IMR-90 (cell line): ENCODE measurements around the gene SYNPO. TPM values are rescaled to one million over a fixed set of nuclear protein-coding genes. Genes with fewer than 3 reads are reported as not detected.

Source experiments
- ATAC-seq: fragments of 200-7000 bp; cut with Tn5 transposase; 2 replicates; pipeline ENCODE4 v1.9.1; 2020; ENCODE audit warnings: low read depth, mild to moderate bottlenecking, moderate library complexity
- BruUV-seq: library from RNA; stranded (reverse); fragments of 400-500 nt; replicated peaks from 2 replicates; lab custom pipeline; 2021; lab: Mats Ljungman, UMichigan
- CTCF ChIA-PET: fragments of 300-600 bp; formaldehyde crosslinking; extraction: SDS; loops from one replicate; lab custom pipeline; 2021; ENCODE audit warnings: antibody characterized with exemption; lab: Yijun Ruan, JAX
- POLR2A ChIA-PET: fragments of 300-600 bp; sonication (Branson Sonifier 250); formaldehyde crosslinking; loops from one replicate; lab custom pipeline; 2022; ENCODE audit warnings: antibody characterized with exemption; ENCODE audit not compliant: unreplicated experiment; lab: Charles Lee
- DNase-seq: peaks from one replicate; pipeline ENCODE4 v3.0.0; 2013
- H2AFZ ChIP-seq: replicated peaks from 2 replicates; pipeline ENCODE3; 2013; ENCODE audit warnings: low read length, mild to moderate bottlenecking; ENCODE audit not compliant: poor library complexity
- H2AK5ac ChIP-seq: 2 replicates; pipeline ENCODE4 v1.6.1; 2013; ENCODE audit warnings: low read depth, low read length, inconsistent platforms
- H2AK9ac ChIP-seq: replicated peaks from 2 replicates; pipeline ENCODE3; 2013; ENCODE audit warnings: mild to moderate bottlenecking, low read depth, low read length, moderate library complexity; ENCODE audit not compliant: poor library complexity
- H2BK120ac ChIP-seq: 2 replicates; pipeline ENCODE4 v1.6.1; 2013; ENCODE audit warnings: low read depth, low read length, inconsistent platforms
- H2BK15ac ChIP-seq: 3 replicates; pipeline ENCODE4 v1.6.1; 2013; ENCODE audit warnings: low read depth, low read length, inconsistent platforms
- H2BK20ac ChIP-seq: 2 replicates; pipeline ENCODE4 v1.6.1; 2013; ENCODE audit warnings: low read depth, mild to moderate bottlenecking, inconsistent platforms, low read length, moderate library complexity
- H2BK5ac ChIP-seq: 2 replicates; pipeline ENCODE4 v1.6.1; 2013; ENCODE audit warnings: mild to moderate bottlenecking, low read depth, low read length, inconsistent platforms; ENCODE audit not compliant: poor library complexity, severe bottlenecking
- H3K14ac ChIP-seq: replicated peaks from 2 replicates; pipeline ENCODE4 v1.6.1; 2013; ENCODE audit warnings: low read depth, low read length, inconsistent platforms
- H3K18ac ChIP-seq: 2 replicates; pipeline ENCODE4 v1.6.1; 2013; ENCODE audit warnings: low read depth, low read length, control low read depth
- H3K23ac ChIP-seq: 2 replicates; pipeline ENCODE4 v1.6.1; 2013; ENCODE audit warnings: low read depth, low read length, inconsistent platforms
- H3K27ac ChIP-seq: 2 replicates; pipeline ENCODE4 v1.5.1; 2013; ENCODE audit warnings: mild to moderate bottlenecking, control low read depth, low read length; ENCODE audit not compliant: insufficient read depth
- H3K27me3 ChIP-seq: 2 replicates; pipeline ENCODE4 v1.6.1; 2013; ENCODE audit warnings: low read length; ENCODE audit not compliant: control insufficient read depth, insufficient read depth
- H3K36me3 ChIP-seq: 2 replicates; pipeline ENCODE4 v1.6.1; 2013; ENCODE audit warnings: low read length, mixed read lengths; ENCODE audit not compliant: control insufficient read depth, insufficient read depth
- H3K4ac ChIP-seq: 2 replicates; pipeline ENCODE4 v1.6.1; 2013; ENCODE audit warnings: low read depth, low read length, inconsistent platforms
- H3K4me1 ChIP-seq: 2 replicates; pipeline ENCODE4 v1.6.1; 2013; ENCODE audit warnings: low read length, mixed read lengths; ENCODE audit not compliant: control insufficient read depth, insufficient read depth
- H3K4me2 ChIP-seq: 2 replicates; pipeline ENCODE4 v1.6.1; 2013; ENCODE audit warnings: low read depth, mild to moderate bottlenecking, control low read depth, low read length, moderate library complexity
- H3K4me3 ChIP-seq: 2 replicates; pipeline ENCODE4 v1.5.1; 2013; ENCODE audit warnings: low read depth, mild to moderate bottlenecking, control low read depth, low read length, moderate library complexity; ENCODE audit not compliant: insufficient read depth
- H3K56ac ChIP-seq: 2 replicates; pipeline ENCODE4 v1.6.1; 2013; ENCODE audit warnings: low read length, inconsistent platforms; ENCODE audit not compliant: insufficient read depth; ENCODE audit errors: extremely low read depth
- H3K79me1 ChIP-seq, 2 experiments: 2 replicates each; pipeline ENCODE4 v1.6.1; 2013; ENCODE audit warnings: low read length in 2 of 2, inconsistent platforms in 1 of 2, low read depth in 1 of 2
- H3K9ac ChIP-seq: 2 replicates; pipeline ENCODE4 v1.6.1; 2013; ENCODE audit warnings: low read depth, low read length, control low read depth
- H3K9me1 ChIP-seq: 2 replicates; pipeline ENCODE4 v1.6.1; 2013; ENCODE audit warnings: low read length, inconsistent platforms; ENCODE audit not compliant: insufficient read depth
- H3K9me3 ChIP-seq: 2 replicates; pipeline ENCODE4 v1.6.1; 2013; ENCODE audit warnings: low read length; ENCODE audit not compliant: control insufficient read depth, insufficient read depth
- H4K20me1 ChIP-seq: 2 replicates; pipeline ENCODE4 v1.6.1; 2013; ENCODE audit warnings: low read length, inconsistent platforms; ENCODE audit not compliant: insufficient read depth
- H4K5ac ChIP-seq: 2 replicates; pipeline ENCODE4 v1.6.1; 2013; ENCODE audit warnings: mild to moderate bottlenecking, low read depth, low read length, control low read depth
- H4K8ac ChIP-seq, 2 experiments: 2 replicates each; pipeline ENCODE4 v1.6.1; 2013; ENCODE audit warnings: low read depth in 2 of 2, low read length in 2 of 2, control low read depth in 1 of 2, inconsistent platforms in 1 of 2
- H4K91ac ChIP-seq: 2 replicates; pipeline ENCODE4 v1.6.1; 2013; ENCODE audit warnings: low read depth, low read length, inconsistent platforms; ENCODE audit not compliant: insufficient read depth
- CEBPB ChIP-seq: IDR thresholded peaks from 2 replicates; pipeline ENCODE4 v1.6.1; 2012; ENCODE audit warnings: low read depth, low read length, improper control_type of control experiment
- RCOR1 ChIP-seq: IDR thresholded peaks from 2 replicates; pipeline ENCODE4 v1.6.1; 2012; ENCODE audit warnings: mild to moderate bottlenecking, low read length, improper control_type of control experiment; ENCODE audit not compliant: insufficient replicate concordance
- USF2 ChIP-seq: fragments of 150-350 bp; IDR thresholded peaks from 2 replicates; pipeline ENCODE4 v1.6.1; 2017; ENCODE audit warnings: mild to moderate bottlenecking, antibody characterized with exemption, low read length, low read depth
- WGBS, 2 experiments: methylation state at CpG; one replicate each; pipeline versions ENCODE4 v1.1.5 to v1.1.7; 2013; ENCODE audit warnings: missing lambda C conversion rate in 2 of 2; ENCODE audit not compliant: insufficient read length in 1 of 2; ENCODE audit errors: extremely low coverage in 2 of 2; 5-methylcytosine and 5-hydroxymethylcytosine counted together
- dilution Hi-C: fragments of 300-500 bp; cut with HindIII; formaldehyde crosslinking; loops from one replicate; pipeline ENCODE4 v1.14.3; 2018; ENCODE audit warnings: low sequenced_read_pairs; ENCODE audit not compliant: unreplicated experiment
- in situ Hi-C: fragments of 300-500 bp; cut with MboI; formaldehyde crosslinking; loops from 3 replicates; pipeline ENCODE4 v1.14.3; 2019; ENCODE audit warnings: low sequenced_read_pairs, inconsistent platforms, mixed read lengths
- intact Hi-C: fragments of 100-400 bp; cut with micrococcal nuclease; formaldehyde crosslinking; loops from 2 replicates; pipeline ENCODE4 v1.10.0; 2022
- polyA plus RNA-seq, 3 experiments: library from polyadenylated mRNA; depleted of rRNA; stranded (reverse); fragments of >200 nt; gene quantifications; 2 replicates each; pipeline ENCODE4 v1.2.3, GENCODE V29; 2012; ENCODE audit warnings: low replicate concordance in 1 of 3
- total RNA-seq: library from RNA; depleted of rRNA; stranded (reverse); fragments of >200 nt; gene quantifications from 2 replicates; pipeline ENCODE4 v1.2.3, GENCODE V29; 2012

Gene SYNPO
- total and polyA plus RNA-seq, 2 of the 4 experiments (the other 2 are of a cell fraction), result 3.0 to 24.8 TPM

DNA sequence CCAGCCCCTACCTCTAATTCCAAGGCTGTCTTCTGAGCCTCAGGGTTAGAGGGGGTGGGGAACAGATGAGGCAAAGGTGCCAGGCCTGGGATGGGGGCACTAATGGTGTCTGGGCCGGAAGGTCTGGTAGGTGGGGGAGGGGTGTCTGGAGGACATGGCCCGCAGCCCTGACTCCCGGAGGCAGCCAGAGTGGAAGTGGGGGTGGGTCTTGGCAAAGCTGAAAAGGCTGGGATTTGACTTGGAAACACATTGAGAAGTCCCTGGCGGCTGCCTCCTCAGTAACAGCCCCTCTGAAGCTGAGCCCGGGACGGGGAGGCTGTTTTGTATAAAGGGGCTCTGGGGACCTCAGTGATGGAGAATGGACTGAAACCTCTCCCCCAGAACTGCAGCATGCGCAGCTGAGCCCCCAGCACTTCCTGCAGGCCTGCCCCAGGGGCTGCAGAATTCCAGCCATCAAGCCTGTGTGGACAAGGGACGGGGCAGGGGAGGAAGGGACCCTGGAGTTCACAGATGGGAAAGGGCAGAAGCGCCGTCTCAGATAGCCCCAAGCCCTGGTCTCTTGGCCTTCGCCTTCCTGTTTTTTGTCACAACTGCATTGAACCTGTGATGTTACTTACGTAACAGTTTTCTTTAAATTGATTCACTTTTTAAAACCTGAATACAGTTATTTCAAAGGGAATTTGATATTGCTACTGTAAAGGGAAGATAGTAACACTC, 49.3 kb upstream of the SYNPO start:
- Histone ChIP-seq H3K27me3 (peaks cover 3% of the 10 kb centered on the region), H3K4me2 (no peak overlapping the region), H3K4ac (no peak overlapping the region), H3K4me3 (no peak overlapping the region), H3K14ac (no peak overlapping the region), H2AK5ac (0 out of 2 replicates have a peak overlapping the region, but pooled peaks have one; percentile 21), H3K79me1 (no peaks in the 10 kb centered on the region), H2BK15ac (no peak overlapping the region), H3K36me3 (no peaks in the 10 kb centered on the region), H3K9ac (no peak overlapping the region), H4K5ac (no peak overlapping the region), H4K20me1 (no peaks in the 10 kb centered on the region), H2AK9ac (no peak overlapping the region), H3K9me3 (no peaks in the 10 kb centered on the region), H3K27ac (no peak overlapping the region), H3K56ac (no peak overlapping the region), H3K9me1 (no peaks in the 10 kb centered on the region), H2BK20ac (no peak overlapping the region), H2BK120ac (no peak overlapping the region), H4K91ac (no peak overlapping the region), H3K18ac (no peak overlapping the region), H4K8ac (no peak overlapping the region), H2AFZ (no peak overlapping the region), H2BK5ac (no peak overlapping the region), H3K4me1 (peaks cover 16% of the 10 kb centered on the region; the same call in 1 of the 2 replicates), H3K23ac (no peak overlapping the region)
- ATAC-seq (no peak), DNase-seq (no peak)
- POLR2A ChIA-PET, result no interaction called here
- CTCF ChIA-PET, result no interaction called here
- TF ChIP-seq RCOR1 (no peak), CEBPB (no peak), USF2 (no peak)
- dilution Hi-C loops, result no loop called here
- WGBS, 2 experiments, result 33% methylated on average over 1 of the region's 12 CpGs; no CpG with 5 or more reads in 1 of the 2 experiments
- intact Hi-C loops, result no loop called here
- in situ Hi-C loops, result no loop called here
- no TSS peak for BruUV-seq
